ENCODE data around the gene MYCN. TPM values are rescaled to one million over a fixed set of nuclear protein-coding genes. Genes with fewer than 3 reads are reported as not detected.

MYCN gene
- total RNA-seq, 1 experiment from 2014 or later: 68.3 TPM

- TF ChIP-seq ZNF281 (CRISPR knock-in tag; IDR thresholded peaks at IDR 0.05) (no peak), ATF3 (CRISPR knock-in tag; conservative IDR thresholded peaks at IDR 0.05) (no peak)
Measured at GRCh38 chr2:15953147-15953630, 12.8 kb downstream of the MYCN start (continued).

GRCh38 chr2:15953891-15954680, 13.7 kb downstream of the MYCN start:
- ATAC-seq: no peak
- H3K4me3 Mint-ChIP-seq: no peak overlapping the region
- POLR2A ChIA-PET: interaction anchor here (1.4 kb wide), 1 partner anchor 15 kb away, joined by 5 read pairs; no protein-coding TSS in a partner anchor
- CTCF ChIA-PET: interaction anchor here (0.6 to 2.0 kb wide), 3 partner anchors 14 to 553 kb away, joined by 3 to 7 read pairs (median 4); partner anchors contain the start of gene MYCN
- no peaks in the 10 kb centered on the region for H3K36me3 Mint-ChIP-seq
- DNase-seq (ENCODE audit: low spot score): no peak
- H3K27me3 Mint-ChIP-seq (ENCODE audit: low read depth): no peaks in the 10 kb centered on the region
- H3K9me3 Mint-ChIP-seq: no peaks in the 10 kb centered on the region
- peaks cover 57% of the 10 kb centered on the region for H3K4me1 Mint-ChIP-seq
- no peak overlapping the region for H3K27ac Mint-ChIP-seq
- TF ChIP-seq TP53 (CRISPR knock-in tag; IDR thresholded peaks at IDR 0.05) (no peak), JUN (CRISPR knock-in tag; IDR thresholded peaks at IDR 0.05) (no peak), FOXJ3 (CRISPR knock-in tag; IDR thresholded peaks at IDR 0.05; ENCODE audit: borderline replicate concordance) (no peak), IRF2 (CRISPR knock-in tag; IDR thresholded peaks at IDR 0.05; ENCODE audit: borderline replicate concordance, low read depth) (no peak), ZNF263 (CRISPR knock-in tag; IDR thresholded peaks at IDR 0.05; ENCODE audit: low read depth) (no peak), AFF4 (CRISPR knock-in tag; IDR thresholded peaks at IDR 0.05; ENCODE audit: borderline replicate concordance) (no peak), ESRRA (CRISPR knock-in tag; IDR thresholded peaks at IDR 0.05; ENCODE audit: borderline replicate concordance) (no peak), E2F5 (CRISPR knock-in tag; IDR thresholded peaks at IDR 0.05) (no peak), FOXP4 (CRISPR knock-in tag; IDR thresholded peaks at IDR 0.05) (no peak), USF2 (CRISPR knock-in tag; IDR thresholded peaks at IDR 0.05) (no peak), IRF1 (CRISPR knock-in tag; IDR thresholded peaks at IDR 0.05) (no peak), TCF7 (CRISPR knock-in tag; IDR thresholded peaks at IDR 0.05; ENCODE audit: low read depth) (no peak), ZBTB21 (CRISPR knock-in tag; IDR thresholded peaks at IDR 0.05; ENCODE audit: borderline replicate concordance) (no peak), ATF1 (CRISPR knock-in tag; IDR thresholded peaks at IDR 0.05) (no peak), E2F1 (CRISPR knock-in tag; IDR thresholded peaks at IDR 0.05) (no peak)

All from WTC11 (cell line).